K562 (cell line): Measurements from ENCODE around the gene CARD8. TPM values are rescaled to one million over a fixed set of nuclear protein-coding genes. Genes with fewer than 3 reads are reported as not detected.

ENCODE experiments used
- ETS2 ChIP-seq: IDR thresholded peaks from 2 replicates; pipeline ENCODE4 v1.6.1; 2016; ENCODE audit warnings: borderline replicate concordance, missing genetic modification characterization, mild to moderate bottlenecking, moderate library complexity, missing compliant biosample characterization; ENCODE audit not compliant: poor library complexity, severe bottlenecking
- FOXO4 ChIP-seq: fragments of 450-650 bp; formaldehyde crosslinking; IDR thresholded peaks from 2 replicates; pipeline ENCODE4 v1.4.0; 2020; ENCODE audit warnings: mild to moderate bottlenecking, moderate library complexity
- HDAC2 ChIP-seq: fragments of 450-650 bp; IDR thresholded peaks from 2 replicates; pipeline ENCODE4 v1.6.1; 2016; ENCODE audit warnings: mild to moderate bottlenecking
- HMG20A ChIP-seq: fragments of 450-650 bp; formaldehyde crosslinking; conservative IDR thresholded peaks from 2 replicates; pipeline ENCODE4 v1.4.0; 2020; ENCODE audit warnings: mild to moderate bottlenecking, mixed read lengths
- HMG20B ChIP-seq: fragments of 250-450 bp; sonication (Bioruptor Pico); IDR thresholded peaks from 2 replicates; pipeline ENCODE4 v1.5.0; 2021; ENCODE audit warnings: mild to moderate bottlenecking
- MLLT1 ChIP-seq, 2 experiments: fragments of 450-650 bp; IDR thresholded peaks; 2 replicates each; pipeline ENCODE4 v1.6.1; 2016
- NCOR1 ChIP-seq: fragments of 450-650 bp; IDR thresholded peaks from 2 replicates; pipeline ENCODE4 v1.6.1; 2016; ENCODE audit warnings: mild to moderate bottlenecking, moderate library complexity
- NFRKB ChIP-seq: fragments of 450-650 bp; IDR thresholded peaks from 2 replicates; pipeline ENCODE4 v1.6.1; 2016; ENCODE audit warnings: low read depth
- NONO ChIP-seq, 2 experiments: fragments of 200-400 bp in 1 of 2; fragments of 450-650 bp in 1 of 2; formaldehyde crosslinking in 1 of 2; IDR thresholded peaks; 2 replicates each; pipeline ENCODE4 v1.6.1; 2017; ENCODE audit warnings: low read depth in 2 of 2, mild to moderate bottlenecking in 2 of 2, moderate library complexity in 2 of 2, low read length in 1 of 2
- PCBP2 ChIP-seq: fragments of 200-400 bp; formaldehyde crosslinking; IDR thresholded peaks from 2 replicates; pipeline ENCODE4 v1.6.1; 2018; ENCODE audit warnings: low read length, low read depth, mild to moderate bottlenecking, moderate library complexity; ENCODE audit not compliant: poor library complexity, severe bottlenecking
- POLR2A ChIP-seq: fragments of 450-650 bp; conservative IDR thresholded peaks from 2 replicates; pipeline ENCODE4 v1.6.1; 2016
- PRMT5 ChIP-seq: sonication (generic); formaldehyde crosslinking; IDR thresholded peaks from 2 replicates; pipeline ENCODE4 v1.5.0; 2020; ENCODE audit warnings: missing genetic modification reagents
- PTTG1 ChIP-seq: fragments of 450-650 bp; IDR thresholded peaks from 2 replicates; pipeline ENCODE4 v1.6.1; 2016; ENCODE audit warnings: low read depth, mild to moderate bottlenecking, missing genetic modification characterization, missing compliant biosample characterization
- SETDB1 ChIP-seq: IDR thresholded peaks from one replicate; pipeline ENCODE4 v1.6.1; 2012; ENCODE audit warnings: low read length, control low read depth, inconsistent platforms
- SMARCE1 ChIP-seq: fragments of 450-650 bp; IDR thresholded peaks from 2 replicates; pipeline ENCODE4 v1.7.1; 2016; ENCODE audit warnings: mild to moderate bottlenecking
- TEAD1 ChIP-seq, 2 experiments: fragments of 450-650 bp in 1 of 2; sonication (generic) in 1 of 2; formaldehyde crosslinking; IDR thresholded peaks; 2 replicates each; pipeline versions ENCODE4 v1.4.0 to v1.8.0; 2020 to 2022; ENCODE audit warnings: mild to moderate bottlenecking in 2 of 2, missing genetic modification reagents in 1 of 2
- ZNF124 ChIP-seq: sonication (generic); formaldehyde crosslinking; IDR thresholded peaks from 2 replicates; pipeline ENCODE4 v1.8.1; 2022; ENCODE audit warnings: missing genetic modification reagents
- ZNF408 ChIP-seq: fragments of 250-450 bp; sonication (Bioruptor Pico); IDR thresholded peaks from 2 replicates; pipeline ENCODE4 v1.4.0; 2020; ENCODE audit warnings: low read depth, mild to moderate bottlenecking, moderate library complexity
- ZNF589 ChIP-seq: fragments of 200-800 bp; sonication (Bioruptor generic); IDR thresholded peaks from 2 replicates; pipeline ENCODE4 v1.6.1; 2016; ENCODE audit warnings: low read depth, missing genetic modification characterization, missing compliant biosample characterization
- polyA plus RNA-seq, 8 experiments: library from polyadenylated mRNA; depleted of rRNA in 4 of 8; stranded (reverse) in 5 of 8; unstranded in 3 of 8; fragments of >200 nt; fragmentation: Nextera tagmentation in 2 of 8; fragmentation: Illumina TruSeq in 1 of 8; extraction: Ambion mirVana in 2 of 8; extraction: Trizol in 1 of 8; gene quantifications; 2 replicates each; pipeline versions ENCODE4 v1.2.1 to v1.2.3, GENCODE V29; 2011 to 2014; ENCODE audit warnings: inconsistent platforms in 1 of 8, missing spikeins in 1 of 8
- total RNA-seq, 7 experiments: library from RNA; depleted of rRNA in 6 of 7; stranded (reverse); fragments of >200 nt in 6 of 7; fragmentation: Illumina TruSeq in 2 of 7; extraction: Trizol in 2 of 7; gene quantifications; 2 replicates each; pipeline versions ENCODE4 v1.2.1 to v1.2.3, GENCODE V29; 2011 to 2021; ENCODE audit warnings: low replicate concordance in 1 of 7
- TF ChIP-seq, protein P1 (sequence below): sonication (generic); formaldehyde crosslinking; IDR thresholded peaks from 2 replicates; pipeline ENCODE4 v1.8.0; 2022; ENCODE audit warnings: missing genetic modification reagents, mild to moderate bottlenecking, moderate library complexity, borderline replicate concordance
- TF ChIP-seq, protein P2 (sequence below), 2 experiments: IDR thresholded peaks in 1 of 2; conservative IDR thresholded peaks in 1 of 2; 2 replicates each; pipeline ENCODE4 v1.6.1; 2016; ENCODE audit warnings: low read depth in 2 of 2, mild to moderate bottlenecking in 1 of 2, missing compliant biosample characterization in 1 of 2, missing genetic modification characterization in 1 of 2, moderate library complexity in 1 of 2

The CARD8 gene
- total and polyA plus RNA-seq, 9 of the 15 experiments (the other 6 are each of a cell fraction or from before 2014, with no cell fraction given), result 11.5 to 26.4 (median 20.8) TPM

- no peak; a peak in 1 of 4 replicates for TF ChIP-seq MLLT1 (IDR thresholded peaks at IDR 0.05)
- peak in 1 of 2 experiments; percentile 44; a peak in 1 of 4 replicates for TF ChIP-seq NONO (IDR thresholded peaks at IDR 0.05; ENCODE audit: low read depth in 2 of 2, low read length in 1 of 2)
- TF ChIP-seq TEAD1 (CRISPR knock-in tag; IDR thresholded peaks at IDR 0.05), result peak in 1 of 2 experiments; percentile 4; a peak in 1 of 4 replicates
- TF ChIP-seq HMG20A (CRISPR knock-in tag), result no peak
- TF ChIP-seq ZNF589, result peak; percentile 84; the same call in 1 of the 2 replicates
- no peak for TF ChIP-seq ZNF408
- TF ChIP-seq ETS2, result no peak
- TF ChIP-seq HDAC2, result no peak
- TF ChIP-seq PCBP2, result no peak
- TF ChIP-seq NCOR1, result peak; percentile 28; the same call in 1 of the 2 replicates
- peak; percentile 27; the same call in 1 of the 2 replicates for TF ChIP-seq SMARCE1
- TF ChIP-seq HMG20B, result 0 out of 2 replicates have a peak, but pooled peaks have one; percentile 60
- TF ChIP-seq, protein P1, sequence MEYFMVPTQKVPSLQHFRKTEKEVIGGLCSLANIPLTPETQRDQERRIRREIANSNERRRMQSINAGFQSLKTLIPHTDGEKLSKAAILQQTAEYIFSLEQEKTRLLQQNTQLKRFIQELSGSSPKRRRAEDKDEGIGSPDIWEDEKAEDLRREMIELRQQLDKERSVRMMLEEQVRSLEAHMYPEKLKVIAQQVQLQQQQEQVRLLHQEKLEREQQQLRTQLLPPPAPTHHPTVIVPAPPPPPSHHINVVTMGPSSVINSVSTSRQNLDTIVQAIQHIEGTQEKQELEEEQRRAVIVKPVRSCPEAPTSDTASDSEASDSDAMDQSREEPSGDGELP, result peak; percentile 66; the same call in 1 of the 2 replicates
- TF ChIP-seq FOXO4 (CRISPR knock-in tag), result no peak
- no peak for TF ChIP-seq PTTG1 (tag)
- TF ChIP-seq PRMT5, result no peak
- TF ChIP-seq, protein P2, sequence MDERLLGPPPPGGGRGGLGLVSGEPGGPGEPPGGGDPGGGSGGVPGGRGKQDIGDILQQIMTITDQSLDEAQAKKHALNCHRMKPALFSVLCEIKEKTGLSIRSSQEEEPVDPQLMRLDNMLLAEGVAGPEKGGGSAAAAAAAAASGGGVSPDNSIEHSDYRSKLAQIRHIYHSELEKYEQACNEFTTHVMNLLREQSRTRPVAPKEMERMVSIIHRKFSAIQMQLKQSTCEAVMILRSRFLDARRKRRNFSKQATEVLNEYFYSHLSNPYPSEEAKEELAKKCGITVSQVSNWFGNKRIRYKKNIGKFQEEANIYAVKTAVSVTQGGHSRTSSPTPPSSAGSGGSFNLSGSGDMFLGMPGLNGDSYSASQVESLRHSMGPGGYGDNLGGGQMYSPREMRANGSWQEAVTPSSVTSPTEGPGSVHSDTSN (CRISPR knock-in tag; IDR thresholded peaks at IDR 0.05; ENCODE audit: low read depth), result peak; percentile 40; the same call in 1 of the 2 replicates
- TF ChIP-seq, protein P2 (tag; conservative IDR thresholded peaks at IDR 0.05; ENCODE audit: low read depth), result peak; percentile 97
- TF ChIP-seq SETDB1, result no peak
- TF ChIP-seq POLR2A, result peak; percentile 97
- TF ChIP-seq ZNF124, result no peak
- TF ChIP-seq NFRKB, result peak; percentile 98
Observed at GRCh38 chr19:48255376-48256303, at the start of gene CARD8 (continued).
